ENCODE data around the gene KRT35. TPM values are rescaled to one million over a fixed set of nuclear protein-coding genes. Genes with fewer than 3 reads are reported as not detected.

KRT35 gene
- not detected for polyA plus RNA-seq (ENCODE audit: insufficient read length)

DNA sequence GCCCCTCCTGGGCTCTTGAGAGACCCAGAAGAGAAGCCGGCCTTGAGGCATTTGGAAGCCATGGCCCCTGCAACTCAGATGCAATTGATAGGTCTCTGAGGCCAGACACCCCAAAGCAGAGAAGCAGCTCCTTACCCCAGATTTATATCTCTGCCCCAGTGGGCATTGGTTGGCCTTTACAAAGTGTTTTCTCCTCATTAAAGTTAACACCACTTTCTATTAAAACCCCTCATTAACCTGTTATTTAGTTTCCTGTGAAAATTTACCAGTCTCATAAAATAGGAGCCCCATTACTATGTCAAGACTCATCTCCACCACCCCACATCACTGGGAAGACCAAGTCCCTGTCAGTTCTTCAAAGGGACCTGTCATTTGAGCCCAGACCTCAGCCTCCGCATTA is at the start of gene KRT35:
Gene KRT35, minus strand, starts transcription at position 116 of the 400 bp plus-strand sequence. Its CDS starts 54 bp downstream, at position 62.
- no peak for DNase-seq

- DNase-seq, result no peak
Measured at GRCh38 chr17:41530062-41531048, 49.4 kb upstream of the KRT35 start.

GRCh38 chr17:41529491-41529915 is 48.6 kb upstream of the KRT35 start:
- DNase-seq, result no peak

DNA sequence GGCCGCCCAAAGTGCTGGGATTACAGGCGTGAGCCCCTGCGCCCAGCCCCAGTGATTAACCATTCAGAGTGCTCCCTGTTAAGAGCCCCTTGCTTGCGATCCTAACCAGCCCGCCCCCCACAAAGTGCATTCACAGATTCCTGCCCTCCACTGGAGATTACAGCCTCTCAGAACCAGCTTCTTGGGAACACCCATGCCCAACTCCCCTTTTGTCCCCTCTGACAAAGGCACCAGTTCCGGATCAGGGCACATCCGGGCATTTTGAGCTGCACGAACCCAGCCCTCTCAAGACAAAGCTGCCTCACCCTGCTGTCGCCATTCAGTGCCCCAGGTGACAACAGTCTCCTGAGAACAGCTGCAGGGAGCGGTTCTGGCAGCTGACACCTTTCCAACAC is 48.0 kb upstream of the KRT35 start:
- DNase-seq, result no peak

DNA sequence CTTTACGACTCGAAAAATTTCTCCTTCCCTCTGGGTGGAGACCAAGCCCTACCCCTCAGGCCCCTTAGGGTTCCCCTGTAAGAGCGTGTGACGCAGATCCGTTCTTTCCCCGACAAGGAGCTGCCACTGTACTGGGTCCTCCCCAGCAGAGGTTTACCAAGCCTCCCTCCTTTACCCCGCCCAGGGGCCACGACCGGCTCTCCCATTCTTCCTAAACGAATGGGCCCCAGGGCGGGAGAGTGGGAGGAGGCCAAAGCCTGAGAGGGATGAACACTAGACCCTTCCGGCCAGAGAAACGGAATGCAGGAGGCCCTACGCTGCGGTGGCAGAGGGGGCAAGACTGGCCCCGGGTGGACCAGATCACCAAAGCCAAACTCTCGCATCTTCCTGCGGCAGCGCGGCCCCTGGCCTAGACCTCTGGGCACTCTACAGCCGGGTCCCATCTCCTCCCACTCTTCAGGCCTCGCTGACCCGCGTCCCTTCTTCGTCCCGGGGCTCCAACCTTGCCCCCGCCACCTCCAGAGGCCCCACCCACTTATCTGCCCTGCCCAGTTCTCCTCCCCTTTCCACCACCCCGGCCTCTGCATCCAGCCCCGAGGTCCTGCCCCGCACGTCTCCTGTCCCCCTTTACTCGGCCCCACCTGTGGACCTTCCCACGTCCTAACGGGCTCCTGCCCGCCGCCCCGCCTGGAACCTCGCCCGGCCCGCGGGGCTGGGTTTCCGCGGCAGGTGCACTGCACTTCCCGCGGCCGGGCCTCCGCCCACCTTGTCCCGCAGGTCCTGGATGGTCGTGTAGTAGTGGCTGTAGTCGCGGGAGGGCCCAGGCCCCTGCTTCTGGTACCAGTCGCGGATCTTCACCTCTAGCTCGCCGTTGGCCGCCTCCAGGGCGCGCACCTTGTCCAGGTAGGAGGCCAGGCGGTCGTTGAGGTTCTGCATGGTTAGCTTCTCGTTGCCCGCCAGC is 46.4 kb upstream of the KRT35 start:
- DNase-seq, result no peak

DNA sequence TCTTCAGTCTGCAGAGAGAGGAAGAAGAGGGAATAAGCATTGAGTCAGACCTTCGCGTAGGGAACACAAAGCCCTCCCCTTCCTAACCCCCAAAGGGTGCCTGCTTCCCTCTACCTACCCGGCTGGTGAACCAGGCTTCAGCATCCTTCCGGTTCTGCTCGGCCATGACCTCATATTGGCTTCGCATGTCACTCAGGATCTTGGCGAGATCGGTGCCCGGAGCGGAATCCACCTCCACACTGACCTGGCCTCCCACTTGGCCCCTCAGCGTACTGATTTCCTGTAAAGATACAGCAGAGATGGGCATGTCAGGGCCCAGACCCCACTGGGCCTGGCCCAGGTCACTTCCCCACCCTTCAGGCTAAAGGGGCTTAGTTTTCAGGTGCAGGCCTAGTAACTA is 43.3 kb upstream of the KRT35 start:
- no peak for DNase-seq

DNA sequence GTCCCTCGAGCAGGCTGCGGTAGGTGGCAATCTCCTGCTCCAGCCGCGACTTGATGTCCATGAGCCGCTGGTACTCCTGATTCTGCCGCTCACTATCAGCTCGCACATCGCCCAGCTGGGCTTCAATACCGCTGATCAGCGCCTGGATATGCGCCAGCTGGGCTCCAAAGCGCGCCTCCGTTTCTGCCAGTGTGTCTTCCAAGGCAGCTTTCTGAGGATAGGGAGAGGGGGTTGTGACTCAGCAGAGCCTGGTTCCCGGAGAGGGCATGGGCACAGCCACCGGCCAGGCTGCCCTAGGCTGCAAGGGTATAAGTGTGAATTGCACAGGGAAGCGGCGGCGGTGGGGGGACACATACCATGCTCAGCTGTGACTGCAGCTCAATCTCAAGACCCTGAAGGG is 42.8 kb upstream of the KRT35 start:
- DNase-seq, result no peak

DNA sequence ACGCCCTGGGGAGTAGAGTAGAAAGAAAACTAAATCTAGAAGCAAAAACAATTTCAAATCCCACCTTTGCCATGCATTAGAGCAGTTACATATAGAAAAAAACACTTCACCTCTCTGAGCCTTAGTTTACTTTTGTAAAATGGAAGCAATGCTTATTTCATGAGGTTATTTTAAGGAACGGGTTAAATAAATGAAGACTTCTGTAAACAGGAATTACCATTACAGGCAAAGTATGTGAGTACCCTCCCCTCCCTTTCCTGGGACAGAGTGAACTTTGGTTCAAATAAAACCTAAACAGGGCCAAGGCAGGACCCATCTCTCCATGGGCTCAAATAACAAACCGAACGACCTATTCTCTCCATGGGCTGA is 42.3 kb upstream of the KRT35 start:
- no peak for DNase-seq

DNA sequence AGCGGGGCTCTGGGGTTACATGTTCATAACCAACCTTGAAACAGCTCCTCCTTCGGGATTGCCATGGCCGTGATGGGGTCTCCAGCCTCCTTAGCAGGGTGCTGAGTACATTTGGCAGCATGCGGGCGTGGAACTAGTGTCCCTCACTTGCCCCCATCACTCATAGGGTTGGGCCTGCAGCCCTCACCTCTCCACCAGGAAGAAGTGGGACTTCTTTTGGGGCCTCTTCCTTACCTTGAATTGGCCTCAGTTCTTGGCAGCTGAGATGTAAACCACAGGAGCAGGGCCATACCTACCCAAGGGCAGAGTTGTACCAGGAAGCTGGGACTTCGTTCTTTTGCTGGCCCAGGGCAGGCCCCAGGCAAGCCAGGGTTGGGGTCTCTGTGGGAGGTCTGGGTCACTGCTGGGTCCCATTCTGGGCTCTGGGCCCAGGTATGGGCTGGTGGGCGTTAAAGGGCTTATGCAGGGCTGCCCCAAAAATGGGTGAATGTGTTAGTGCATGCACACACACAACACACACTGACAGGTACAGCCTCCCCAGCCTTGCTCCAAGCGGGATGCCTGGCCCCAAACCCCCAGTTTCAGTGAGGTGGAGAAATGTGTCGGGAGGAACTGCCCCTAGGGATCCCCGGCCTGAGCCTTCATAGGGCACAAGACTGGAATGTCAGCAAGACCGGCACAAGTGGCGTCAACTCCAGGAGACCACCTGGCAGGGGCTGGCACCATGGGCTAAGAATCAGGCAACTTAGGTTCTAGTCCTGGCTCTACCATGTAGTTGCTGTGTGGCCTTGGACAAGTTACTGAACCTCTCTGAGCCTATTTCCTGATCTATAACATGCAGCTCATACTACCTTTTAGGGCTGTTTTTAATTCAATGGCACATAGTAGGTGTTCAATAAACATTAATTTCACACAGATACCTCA is 41.6 kb upstream of the KRT35 start:
- DNase-seq, result no peak

DNA sequence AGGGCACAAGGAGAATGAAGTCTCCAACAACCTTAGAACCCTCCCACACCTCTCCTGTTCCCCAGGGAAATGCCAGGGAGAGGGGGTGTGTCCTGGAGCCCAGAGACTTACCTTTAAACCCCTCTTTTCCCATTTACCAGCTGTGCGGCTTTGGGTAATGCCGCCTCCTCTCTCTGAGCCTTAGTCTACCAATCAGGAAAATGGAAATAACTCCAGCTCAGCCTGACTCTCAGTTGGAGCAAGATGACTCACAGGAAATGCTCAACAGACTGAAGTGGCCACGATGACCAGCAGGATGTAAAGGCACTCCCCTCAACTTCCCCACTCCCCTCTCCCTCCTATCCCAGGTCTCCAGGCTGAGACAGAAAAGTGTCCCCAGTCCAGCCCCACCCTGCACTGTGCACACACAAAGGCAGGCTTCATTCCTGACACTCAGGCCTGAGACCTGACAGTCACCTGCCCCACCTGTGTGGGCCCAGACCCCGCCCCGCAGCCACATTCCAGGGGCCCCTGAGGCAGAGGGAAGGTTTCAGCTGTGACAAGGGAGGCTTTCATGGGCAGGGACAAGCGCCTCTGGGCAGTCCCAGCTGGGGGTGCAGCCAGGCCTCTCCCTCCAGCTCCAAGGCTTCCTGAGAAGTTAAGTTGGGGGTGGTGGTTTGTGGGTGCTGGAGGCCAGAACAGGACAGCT is 40.8 kb upstream of the KRT35 start:
- DNase-seq, result no peak

DNA sequence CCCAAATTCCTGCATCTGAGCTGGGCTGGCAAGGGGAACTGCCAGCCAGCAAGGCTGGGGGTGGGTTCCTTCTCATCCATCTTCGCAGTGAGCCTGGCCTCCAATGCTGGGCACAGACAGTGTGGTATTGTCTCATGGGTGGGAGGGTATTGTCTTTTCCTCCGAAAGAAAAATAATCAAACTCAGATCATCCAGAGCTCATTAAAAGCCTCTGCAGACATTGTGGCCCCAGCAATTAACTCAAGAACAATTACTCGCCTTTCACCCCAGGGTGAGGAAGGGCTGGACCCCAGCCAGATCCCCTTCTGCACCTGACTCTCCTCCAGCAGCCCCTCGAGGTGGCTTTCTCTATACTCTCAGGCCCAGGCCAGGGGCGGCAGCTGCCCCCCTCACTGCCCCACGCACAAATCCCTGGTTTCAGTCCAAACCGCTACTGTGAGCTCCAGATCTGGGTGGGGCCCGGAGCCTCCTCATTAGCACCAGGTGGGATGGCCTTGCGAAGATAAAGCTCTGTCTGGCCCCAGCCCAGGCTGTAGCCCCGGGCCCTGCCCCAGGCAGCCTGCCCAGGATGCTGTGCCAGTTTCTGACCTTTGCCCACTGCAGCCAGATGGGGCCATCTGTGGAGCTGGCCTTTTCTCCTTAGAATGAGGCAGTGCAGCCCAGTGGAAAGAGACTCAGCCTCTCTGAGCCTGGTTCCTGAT is 40.0 kb upstream of the KRT35 start:
- DNase-seq, result no peak

- no peak for DNase-seq
Measured at GRCh38 chr17:41519501-41520224, 38.7 kb upstream of the KRT35 start.

DNA sequence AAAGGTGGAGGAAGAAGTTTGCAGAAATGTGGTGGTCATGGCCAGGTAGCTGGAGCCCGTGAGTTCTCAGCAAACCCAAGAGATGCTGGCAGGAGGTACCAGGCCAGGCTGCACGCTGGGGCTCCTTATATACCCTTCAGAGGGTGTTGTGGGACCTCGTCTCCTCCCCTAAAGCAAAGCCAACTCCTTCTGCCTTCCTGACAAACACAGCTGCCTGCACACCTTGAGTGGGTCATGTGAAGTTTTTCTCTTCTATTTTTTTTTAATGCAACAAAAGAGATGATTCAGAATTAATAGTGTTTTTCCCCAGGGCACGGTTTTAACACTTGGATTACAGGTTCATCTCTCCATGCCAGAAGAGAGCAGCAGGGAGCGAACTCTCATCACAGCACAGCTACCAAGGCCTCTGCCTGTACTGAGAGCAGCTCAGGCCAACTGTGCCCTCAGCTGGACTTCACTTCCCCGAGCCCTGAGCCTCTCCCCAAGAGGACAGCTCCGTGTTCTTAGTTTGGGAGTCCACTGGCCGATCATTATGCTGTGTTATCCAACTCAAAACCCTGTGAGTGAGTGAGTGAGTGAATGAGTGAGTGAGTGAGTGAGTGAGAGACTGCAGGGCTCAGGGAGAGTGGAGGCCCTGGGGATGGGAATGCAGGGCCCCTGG is 38.0 kb upstream of the KRT35 start, which contains the start of gene KRT15:
Gene KRT15, minus strand, starts transcription at position 102 of the 661 bp plus-strand sequence. Its CDS starts 63 bp downstream, at position 39.
- DNase-seq, result no peak

DNA sequence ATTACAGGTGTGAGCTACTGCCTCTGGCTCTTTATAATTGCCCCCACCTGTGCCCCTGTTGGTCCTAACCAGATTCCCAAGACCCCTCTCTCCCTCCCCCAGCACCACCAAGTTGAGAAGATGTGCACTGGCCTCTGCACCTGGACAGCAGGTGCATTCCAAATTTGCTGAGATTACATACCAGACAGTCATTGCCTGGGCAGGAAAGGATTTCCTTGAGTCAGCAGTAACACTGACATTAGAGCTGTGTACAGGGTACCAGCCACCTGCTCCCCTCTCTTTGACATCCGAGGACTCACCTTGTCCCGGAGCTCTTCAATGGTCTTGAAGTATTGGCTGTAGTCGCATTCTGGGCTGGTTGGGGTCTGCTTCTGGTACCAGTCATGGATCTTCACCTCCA is 37.1 kb upstream of the KRT35 start:
- no peak for DNase-seq

- DNase-seq, result no peak
Measured at GRCh38 chr17:41516830-41517283, 35.9 kb upstream of the KRT35 start.

GRCh38 chr17:41516147-41516829 is 35.3 kb upstream of the KRT35 start:
- no peak for DNase-seq

- no peak for DNase-seq
Measured at GRCh38 chr17:41513168-41513547, 32.2 kb upstream of the KRT35 start.

GRCh38 chr17:41512546-41513167 is 31.7 kb upstream of the KRT35 start:
- DNase-seq, result no peak
